Body of pancreas (tissue), 4 donors: ENCODE measurements around the gene MEGF9. TPM values are rescaled to one million over a fixed set of nuclear protein-coding genes. Genes with fewer than 3 reads are reported as not detected.
A peak's percentile ranks its signal among the peaks of the same experiment; 100 is the strongest.

Source experiments
- ATAC-seq: fragments of 150-250 bp; one replicate; pipeline ENCODE4 v1.9.1; 2016
- DNase-seq, 4 donors: peaks; one replicate each; pipeline ENCODE4 v3.0.0-alpha.2; 2019
- H3K27ac ChIP-seq, 4 donors: fragments of 200-600 bp; sonication (generic); 1 replicate in 3 of 4; 2 replicates in 1 of 4; pipeline versions ENCODE4 v1.5.1 to v1.6.1; 2016 to 2019; ENCODE audit warnings: mild to moderate bottlenecking in 1 of 4, mixed read lengths in 1 of 4, moderate library complexity in 1 of 4
- H3K27me3 ChIP-seq, 2 donors: fragments of 200-600 bp; sonication (generic); one replicate each; pipeline ENCODE4 v1.6.0; 2016; ENCODE audit warnings: mild to moderate bottlenecking in 1 of 2
- H3K36me3 ChIP-seq, 2 donors: fragments of 200-600 bp; sonication (generic); replicated peaks in 1 of 2; 2 replicates each; pipeline ENCODE4 v1.5.1; 2016; ENCODE audit warnings: low read depth in 2 of 2; ENCODE audit not compliant: insufficient read depth in 1 of 2
- H3K4me1 ChIP-seq: fragments of 200-600 bp; sonication (generic); one replicate; pipeline ENCODE4 v1.6.0; 2016
- H3K4me3 ChIP-seq, 2 donors: fragments of 200-600 bp; sonication (generic); 1 replicate in 1 of 2; 2 replicates in 1 of 2; pipeline ENCODE4 v1.5.1; 2016 to 2019
- H3K9me3 ChIP-seq, 3 donors: fragments of 200-600 bp; sonication (generic); 1 replicate in 2 of 3; 2 replicates in 1 of 3; pipeline ENCODE4 v1.5.1; 2016
- CTCF ChIP-seq, 7 experiments: fragments of 450-650 bp in 4 of 7; fragments of 200-600 bp in 3 of 7; sonication (generic) in 3 of 7; IDR thresholded peaks; one replicate each; pipeline ENCODE4 v1.5.1; 2016 to 2019; ENCODE audit warnings: antibody characterized with exemption in 7 of 7
- POLR2A ChIP-seq, 3 donors: fragments of 450-650 bp; IDR thresholded peaks; one replicate each; pipeline ENCODE4 v1.6.1; 2016; ENCODE audit warnings: antibody characterized with exemption in 3 of 3, mild to moderate bottlenecking in 2 of 3
- WGBS, 2 donors: methylation state at CpG; one replicate each; pipeline ENCODE4 v1.1.5; 2017; 5-methylcytosine and 5-hydroxymethylcytosine counted together
- intact Hi-C: fragments of 100-400 bp; cut with DNase I; formaldehyde crosslinking; loops from one replicate; pipeline ENCODE4 v1.15.1; 2023
- total RNA-seq, 2 donors: library from RNA; depleted of rRNA; stranded (reverse); fragments of >200 nt; gene quantifications; one replicate each; pipeline ENCODE4 v1.1.0, GENCODE V29; 2016

Gene MEGF9
- total RNA-seq, 2 donors from 2014 or later: 9.6 to 9.9 TPM

- WGBS, 2 donors: 43 to 56% methylated on average over 6 of the region's 6 CpGs
- Histone ChIP-seq H3K27me3 (no peaks in the 10 kb centered on the region), H3K36me3 (no peaks in the 10 kb centered on the region), H3K9me3 (no peaks in the 10 kb centered on the region), H3K4me1 (no peaks in the 10 kb centered on the region), H3K4me3 (no peak overlapping the region), H3K27ac (no peak overlapping the region)
- TF ChIP-seq CTCF (IDR thresholded peaks at IDR 0.05): no peak
- no peak for TF ChIP-seq POLR2A (IDR thresholded peaks at IDR 0.05)
- ATAC-seq: no peak
- intact Hi-C loops: no loop called here
- DNase-seq: no peak
These were observed 43.0 kb upstream of the MEGF9 start for GRCh38 chr9:120757026-120757913.

DNA sequence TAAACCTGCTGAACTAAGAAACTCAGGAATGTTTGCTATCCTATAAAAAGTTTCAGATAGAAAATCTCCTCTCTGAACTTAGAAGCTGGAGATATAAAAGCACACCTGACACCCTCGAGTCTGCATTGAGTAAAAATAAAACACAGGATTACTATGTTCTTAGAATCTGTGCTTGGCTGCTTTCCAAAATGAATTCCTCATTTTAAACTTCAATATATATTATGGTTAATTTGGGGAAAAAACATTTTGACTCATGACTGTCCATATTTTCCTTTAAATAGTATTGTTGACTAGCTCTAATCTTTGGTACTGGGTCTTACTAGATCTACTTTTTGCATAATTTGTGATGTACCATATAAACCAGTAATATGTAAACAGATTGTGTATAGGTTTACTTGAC, 42.3 kb upstream of the MEGF9 start:
- Histone ChIP-seq H3K27me3 (no peaks in the 10 kb centered on the region), H3K9me3 (no peaks in the 10 kb centered on the region), H3K36me3 (no peaks in the 10 kb centered on the region), H3K27ac (no peak overlapping the region), H3K4me1 (no peaks in the 10 kb centered on the region), H3K4me3 (no peak overlapping the region)
- 0 to 2% methylated on average over 1 of the region's 1 CpG for WGBS, 2 donors
- intact Hi-C loops: no loop called here
- TF ChIP-seq POLR2A (IDR thresholded peaks at IDR 0.05) (no peak), CTCF (IDR thresholded peaks at IDR 0.05) (no peak)
- DNase-seq: no peak
- ATAC-seq: no peak

- WGBS, 2 donors: 8 to 10% methylated on average over 6 of the region's 6 CpGs
- Histone ChIP-seq H3K9me3 (no peaks in the 10 kb centered on the region), H3K4me1 (no peaks in the 10 kb centered on the region), H3K4me3 (no peak overlapping the region), H3K27ac (no peak overlapping the region), H3K27me3 (no peaks in the 10 kb centered on the region), H3K36me3 (no peaks in the 10 kb centered on the region)
- TF ChIP-seq POLR2A (IDR thresholded peaks at IDR 0.05) (no peak), CTCF (IDR thresholded peaks at IDR 0.05) (peak; percentile 80 to 91 (median 89))
- DNase-seq (peak; percentile 59 to 70 (median 66)), ATAC-seq (peak; percentile 59)
- intact Hi-C loops: no loop called here
These were observed 41.7 kb upstream of the MEGF9 start for GRCh38 chr9:120755810-120756434.

DNA sequence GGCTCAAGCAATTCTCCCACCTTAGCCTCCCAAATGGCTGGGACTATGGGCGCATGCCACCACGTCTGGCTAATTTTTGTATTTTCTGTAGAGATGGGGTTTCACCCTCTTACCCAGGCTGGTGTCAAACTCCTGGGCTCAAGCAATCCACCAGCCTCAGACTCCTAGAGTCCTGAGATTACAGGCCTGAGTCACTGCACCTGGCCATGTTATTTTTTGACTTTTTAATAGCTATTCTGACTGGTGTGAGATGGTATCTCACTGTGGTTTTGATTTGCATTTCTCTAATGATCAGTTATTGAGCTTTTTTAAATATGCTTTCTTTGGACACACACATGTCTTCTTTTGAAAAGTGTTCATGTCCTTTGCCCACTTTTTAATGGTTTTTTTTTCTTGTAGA, 40.8 kb upstream of the MEGF9 start:
- H3K4me3 ChIP-seq: no peak overlapping the region
- H3K9me3 ChIP-seq: no peaks in the 10 kb centered on the region
- no peak overlapping the region for H3K27ac ChIP-seq
- TF ChIP-seq POLR2A (IDR thresholded peaks at IDR 0.05) (no peak), CTCF (IDR thresholded peaks at IDR 0.05) (no peak)
- no peak for DNase-seq
- H3K36me3 ChIP-seq: no peaks in the 10 kb centered on the region
- no peaks in the 10 kb centered on the region for H3K27me3 ChIP-seq
- H3K4me1 ChIP-seq: no peaks in the 10 kb centered on the region
- intact Hi-C loops: no loop called here
- no peak for ATAC-seq
- WGBS, 2 donors: 100% methylated on average over 2 of the region's 2 CpGs
